Measurements from ENCODE around the gene USP40. TPM values are rescaled to one million over a fixed set of nuclear protein-coding genes. Genes with fewer than 3 reads are reported as not detected.

Gene USP40
- total and polyA plus RNA-seq, 2 experiments from 2014 or later, result 5.7 to 11.7 TPM

DNA sequence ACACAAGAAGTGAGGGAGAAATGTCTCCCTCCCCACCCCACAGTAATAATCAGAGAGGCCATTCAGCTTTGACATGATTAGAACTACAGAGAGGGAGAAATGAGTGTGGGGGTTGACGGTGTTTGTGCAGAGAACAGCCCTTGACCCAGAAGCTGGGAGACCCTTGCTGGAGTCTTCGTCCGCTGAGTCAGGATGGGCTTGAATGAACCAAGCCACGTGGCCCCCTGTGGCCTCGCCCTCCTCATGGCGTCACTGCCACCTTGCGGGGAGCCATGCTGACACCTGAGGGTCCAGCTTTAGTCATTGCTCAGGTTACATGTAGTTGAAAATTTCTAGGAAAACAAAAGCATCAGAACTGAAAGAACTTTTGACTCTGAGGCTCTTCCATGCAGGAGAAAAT, 111.1 kb downstream of the USP40 start:
- TF ChIP-seq EZH2phosphoT487 (IDR thresholded peaks at IDR 0.05; ENCODE audit: unreplicated experiment), result no peak
- TF ChIP-seq, protein P1, sequence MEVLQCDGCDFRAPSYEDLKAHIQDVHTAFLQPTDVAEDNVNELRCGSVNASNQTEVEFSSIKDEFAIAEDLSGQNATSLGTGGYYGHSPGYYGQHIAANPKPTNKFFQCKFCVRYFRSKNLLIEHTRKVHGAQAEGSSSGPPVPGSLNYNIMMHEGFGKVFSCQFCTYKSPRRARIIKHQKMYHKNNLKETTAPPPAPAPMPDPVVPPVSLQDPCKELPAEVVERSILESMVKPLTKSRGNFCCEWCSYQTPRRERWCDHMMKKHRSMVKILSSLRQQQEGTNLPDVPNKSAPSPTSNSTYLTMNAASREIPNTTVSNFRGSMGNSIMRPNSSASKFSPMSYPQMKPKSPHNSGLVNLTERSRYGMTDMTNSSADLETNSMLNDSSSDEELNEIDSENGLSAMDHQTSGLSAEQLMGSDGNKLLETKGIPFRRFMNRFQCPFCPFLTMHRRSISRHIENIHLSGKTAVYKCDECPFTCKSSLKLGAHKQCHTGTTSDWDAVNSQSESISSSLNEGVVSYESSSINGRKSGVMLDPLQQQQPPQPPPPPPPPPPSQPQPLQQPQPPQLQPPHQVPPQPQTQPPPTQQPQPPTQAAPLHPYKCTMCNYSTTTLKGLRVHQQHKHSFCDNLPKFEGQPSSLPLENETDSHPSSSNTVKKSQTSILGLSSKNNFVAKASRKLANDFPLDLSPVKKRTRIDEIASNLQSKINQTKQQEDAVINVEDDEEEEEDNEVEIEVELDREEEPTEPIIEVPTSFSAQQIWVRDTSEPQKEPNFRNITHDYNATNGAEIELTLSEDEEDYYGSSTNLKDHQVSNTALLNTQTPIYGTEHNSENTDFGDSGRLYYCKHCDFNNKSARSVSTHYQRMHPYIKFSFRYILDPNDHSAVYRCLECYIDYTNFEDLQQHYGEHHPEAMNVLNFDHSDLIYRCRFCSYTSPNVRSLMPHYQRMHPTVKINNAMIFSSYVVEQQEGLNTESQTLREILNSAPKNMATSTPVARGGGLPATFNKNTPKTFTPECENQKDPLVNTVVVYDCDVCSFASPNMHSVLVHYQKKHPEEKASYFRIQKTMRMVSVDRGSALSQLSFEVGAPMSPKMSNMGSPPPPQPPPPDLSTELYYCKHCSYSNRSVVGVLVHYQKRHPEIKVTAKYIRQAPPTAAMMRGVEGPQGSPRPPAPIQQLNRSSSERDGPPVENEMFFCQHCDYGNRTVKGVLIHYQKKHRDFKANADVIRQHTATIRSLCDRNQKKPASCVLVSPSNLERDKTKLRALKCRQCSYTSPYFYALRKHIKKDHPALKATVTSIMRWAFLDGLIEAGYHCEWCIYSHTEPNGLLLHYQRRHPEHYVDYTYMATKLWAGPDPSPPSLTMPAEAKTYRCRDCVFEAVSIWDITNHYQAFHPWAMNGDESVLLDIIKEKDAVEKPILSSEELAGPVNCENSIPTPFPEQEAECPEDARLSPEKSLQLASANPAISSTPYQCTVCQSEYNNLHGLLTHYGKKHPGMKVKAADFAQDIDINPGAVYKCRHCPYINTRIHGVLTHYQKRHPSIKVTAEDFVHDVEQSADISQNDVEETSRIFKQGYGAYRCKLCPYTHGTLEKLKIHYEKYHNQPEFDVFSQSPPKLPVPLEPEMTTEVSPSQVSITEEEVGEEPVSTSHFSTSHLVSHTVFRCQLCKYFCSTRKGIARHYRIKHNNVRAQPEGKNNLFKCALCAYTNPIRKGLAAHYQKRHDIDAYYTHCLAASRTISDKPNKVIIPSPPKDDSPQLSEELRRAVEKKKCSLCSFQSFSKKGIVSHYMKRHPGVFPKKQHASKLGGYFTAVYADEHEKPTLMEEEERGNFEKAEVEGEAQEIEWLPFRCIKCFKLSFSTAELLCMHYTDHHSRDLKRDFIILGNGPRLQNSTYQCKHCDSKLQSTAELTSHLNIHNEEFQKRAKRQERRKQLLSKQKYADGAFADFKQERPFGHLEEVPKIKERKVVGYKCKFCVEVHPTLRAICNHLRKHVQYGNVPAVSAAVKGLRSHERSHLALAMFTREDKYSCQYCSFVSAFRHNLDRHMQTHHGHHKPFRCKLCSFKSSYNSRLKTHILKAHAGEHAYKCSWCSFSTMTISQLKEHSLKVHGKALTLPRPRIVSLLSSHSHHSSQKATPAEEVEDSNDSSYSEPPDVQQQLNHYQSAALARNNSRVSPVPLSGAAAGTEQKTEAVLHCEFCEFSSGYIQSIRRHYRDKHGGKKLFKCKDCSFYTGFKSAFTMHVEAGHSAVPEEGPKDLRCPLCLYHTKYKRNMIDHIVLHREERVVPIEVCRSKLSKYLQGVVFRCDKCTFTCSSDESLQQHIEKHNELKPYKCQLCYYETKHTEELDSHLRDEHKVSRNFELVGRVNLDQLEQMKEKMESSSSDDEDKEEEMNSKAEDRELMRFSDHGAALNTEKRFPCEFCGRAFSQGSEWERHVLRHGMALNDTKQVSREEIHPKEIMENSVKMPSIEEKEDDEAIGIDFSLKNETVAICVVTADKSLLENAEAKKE (CRISPR knock-in tag; IDR thresholded peaks at IDR 0.05), result no peak
- TF ChIP-seq POLR2AphosphoS5 (IDR thresholded peaks at IDR 0.05; ENCODE audit: low read depth), result no peak
- no peak for TF ChIP-seq NANOG (IDR thresholded peaks at IDR 0.05; ENCODE audit: borderline replicate concordance)
- TF ChIP-seq, protein P2, sequence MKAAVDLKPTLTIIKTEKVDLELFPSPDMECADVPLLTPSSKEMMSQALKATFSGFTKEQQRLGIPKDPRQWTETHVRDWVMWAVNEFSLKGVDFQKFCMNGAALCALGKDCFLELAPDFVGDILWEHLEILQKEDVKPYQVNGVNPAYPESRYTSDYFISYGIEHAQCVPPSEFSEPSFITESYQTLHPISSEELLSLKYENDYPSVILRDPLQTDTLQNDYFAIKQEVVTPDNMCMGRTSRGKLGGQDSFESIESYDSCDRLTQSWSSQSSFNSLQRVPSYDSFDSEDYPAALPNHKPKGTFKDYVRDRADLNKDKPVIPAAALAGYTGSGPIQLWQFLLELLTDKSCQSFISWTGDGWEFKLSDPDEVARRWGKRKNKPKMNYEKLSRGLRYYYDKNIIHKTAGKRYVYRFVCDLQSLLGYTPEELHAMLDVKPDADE (IDR thresholded peaks at IDR 0.05), result no peak
- TF ChIP-seq STAT1 (IDR thresholded peaks at IDR 0.05; ENCODE audit: unreplicated experiment), result no peak
- TF ChIP-seq EZH2 (IDR thresholded peaks at IDR 0.05; ENCODE audit: low read depth, unreplicated experiment), result no peak
- TF ChIP-seq, protein P3, sequence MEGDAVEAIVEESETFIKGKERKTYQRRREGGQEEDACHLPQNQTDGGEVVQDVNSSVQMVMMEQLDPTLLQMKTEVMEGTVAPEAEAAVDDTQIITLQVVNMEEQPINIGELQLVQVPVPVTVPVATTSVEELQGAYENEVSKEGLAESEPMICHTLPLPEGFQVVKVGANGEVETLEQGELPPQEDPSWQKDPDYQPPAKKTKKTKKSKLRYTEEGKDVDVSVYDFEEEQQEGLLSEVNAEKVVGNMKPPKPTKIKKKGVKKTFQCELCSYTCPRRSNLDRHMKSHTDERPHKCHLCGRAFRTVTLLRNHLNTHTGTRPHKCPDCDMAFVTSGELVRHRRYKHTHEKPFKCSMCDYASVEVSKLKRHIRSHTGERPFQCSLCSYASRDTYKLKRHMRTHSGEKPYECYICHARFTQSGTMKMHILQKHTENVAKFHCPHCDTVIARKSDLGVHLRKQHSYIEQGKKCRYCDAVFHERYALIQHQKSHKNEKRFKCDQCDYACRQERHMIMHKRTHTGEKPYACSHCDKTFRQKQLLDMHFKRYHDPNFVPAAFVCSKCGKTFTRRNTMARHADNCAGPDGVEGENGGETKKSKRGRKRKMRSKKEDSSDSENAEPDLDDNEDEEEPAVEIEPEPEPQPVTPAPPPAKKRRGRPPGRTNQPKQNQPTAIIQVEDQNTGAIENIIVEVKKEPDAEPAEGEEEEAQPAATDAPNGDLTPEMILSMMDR (conservative IDR thresholded peaks at IDR 0.05; ENCODE audit: low read depth in 2 of 2), result no peak
- TF ChIP-seq JUNB (IDR thresholded peaks at IDR 0.05; ENCODE audit: unreplicated experiment), result no peak
- TF ChIP-seq CREB1 (CRISPR knock-in tag; IDR thresholded peaks at IDR 0.05; ENCODE audit: low read depth), result no peak
- no peak for TF ChIP-seq ZNF114 (CRISPR knock-in tag; IDR thresholded peaks at IDR 0.05)
- H3K4me1 Mint-ChIP-seq, result no peaks in the 10 kb centered on the region
- no peak overlapping the region for H3K27ac Mint-ChIP-seq
- H3K27ac ChIP-seq (ENCODE audit: low read depth), result no peak overlapping the region
- no peaks in the 10 kb centered on the region for H3F3A ChIP-seq (replicated peaks; ENCODE audit: low read depth)
- no peaks in the 10 kb centered on the region for H3K4me1 ChIP-seq (ENCODE audit: insufficient read depth)
- peaks cover 8% of the 10 kb centered on the region for H3K27me3 Mint-ChIP-seq (ENCODE audit: insufficient read depth, low read depth, poor library complexity)
- no peaks in the 10 kb centered on the region for H4K20me1 ChIP-seq (replicated peaks; ENCODE audit: insufficient read depth)
- ATAC-seq (no peak), DNase-seq (ENCODE audit: low spot score) (no peak)
- H3K79me2 ChIP-seq (replicated peaks; ENCODE audit: insufficient read depth), result no peaks in the 10 kb centered on the region
- H3K27me3 ChIP-seq (ENCODE audit: insufficient read depth), result no peaks in the 10 kb centered on the region
- H3K4me3 Mint-ChIP-seq, result no peak overlapping the region
- H3K36me3 ChIP-seq (ENCODE audit: insufficient read depth), result peaks cover 9% of the 10 kb centered on the region; the same call in 1 of the 2 replicates
- no peaks in the 10 kb centered on the region for H3K9me2 ChIP-seq (ENCODE audit: insufficient read depth)
- H2AFZ ChIP-seq, result no peak overlapping the region
- H3K4me2 ChIP-seq, result no peak overlapping the region
- no peak overlapping the region for H3K4me3 ChIP-seq
- H3K9me3 Mint-ChIP-seq, result no peaks in the 10 kb centered on the region; the same call in 2 of the 3 replicates
- H3K36me3 Mint-ChIP-seq (ENCODE audit: low read depth), result peaks cover 29% of the 10 kb centered on the region

All from GM23338 (cell line).